Measurements from ENCODE around the gene UBE2E2. TPM values are rescaled to one million over a fixed set of nuclear protein-coding genes. Genes with fewer than 3 reads are reported as not detected.

UBE2E2 gene
- total and polyA plus RNA-seq, 2 of the 13 experiments (the other 11 are each of a cell fraction or from before 2014, with no cell fraction given), result 0.77 to 1.5 TPM

GRCh38 chr3:23540600-23540999 is 337.5 kb downstream of the UBE2E2 start:
- no peak overlapping the region for H3K27ac ChIP-seq (ENCODE audit: extremely low read length, insufficient read depth, low read length)
- ChIA-PET POLR2A (no interaction called here), CTCF (ENCODE audit: low intra/inter-chr PET ratio, low total read pairs) (no interaction called here)
- BruUV-seq (replicated peaks), result no TSS peak
- H4K20me1 ChIP-seq (ENCODE audit: insufficient read depth, low read length), result no peaks in the 10 kb centered on the region
- no peak overlapping the region for H3K9ac ChIP-seq (ENCODE audit: insufficient read depth, low read depth, low read length)
- WGBS (ENCODE audit: low lambda C conversion rate), result 38% methylated on average over 3 of the region's 4 CpGs
- intact Hi-C loops (cut with micrococcal nuclease; ENCODE audit: unreplicated experiment) (no loop called here), in situ Hi-C loops (cut with HindIII; ENCODE audit: extremely low pct_ligation_motif_present, low pct_unique_long_range_greater_than_20kb) (no loop called here)
- no peaks in the 10 kb centered on the region for H3K27me3 ChIP-seq (ENCODE audit: control insufficient read depth in 1 of 2, insufficient read depth in 2 of 2, low read length in 2 of 2)
- H3K4me1 ChIP-seq (ENCODE audit: insufficient read depth, low read length), result no peaks in the 10 kb centered on the region
- H3K36me3 ChIP-seq (replicated peaks in 1 of 2; ENCODE audit: control insufficient read depth in 1 of 2, insufficient read depth in 2 of 2, low read length in 2 of 2), result no peaks in the 10 kb centered on the region
- ATAC-seq, result 0 out of 3 replicates have a peak, but pooled peaks have one; percentile 36
- no peak for FAIRE-seq
- H3K79me2 ChIP-seq (ENCODE audit: insufficient read depth, low read length), result no peaks in the 10 kb centered on the region
- DNase-seq (ENCODE audit: low spot score), result peak; percentile 4
- H3K9me3 ChIP-seq (ENCODE audit: low read length), result no peaks in the 10 kb centered on the region
- TF ChIP-seq ZNF138 (CRISPR knock-in tag; IDR thresholded peaks at IDR 0.05; ENCODE audit: low read depth), result no peak
- no peak for TF ChIP-seq ZFP90 (CRISPR knock-in tag; IDR thresholded peaks at IDR 0.05; ENCODE audit: borderline replicate concordance)
- TF ChIP-seq ZBTB14 (CRISPR knock-in tag; IDR thresholded peaks at IDR 0.05), result no peak
- TF ChIP-seq STAG1 (CRISPR knock-in tag; IDR thresholded peaks at IDR 0.05), result peak; percentile 8; the same call in 1 of the 2 replicates
- TF ChIP-seq, protein P1, sequence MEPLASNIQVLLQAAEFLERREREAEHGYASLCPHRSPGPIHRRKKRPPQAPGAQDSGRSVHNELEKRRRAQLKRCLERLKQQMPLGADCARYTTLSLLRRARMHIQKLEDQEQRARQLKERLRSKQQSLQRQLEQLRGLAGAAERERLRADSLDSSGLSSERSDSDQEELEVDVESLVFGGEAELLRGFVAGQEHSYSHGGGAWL (CRISPR knock-in tag; IDR thresholded peaks at IDR 0.05), result no peak
- TF ChIP-seq, protein P2, sequence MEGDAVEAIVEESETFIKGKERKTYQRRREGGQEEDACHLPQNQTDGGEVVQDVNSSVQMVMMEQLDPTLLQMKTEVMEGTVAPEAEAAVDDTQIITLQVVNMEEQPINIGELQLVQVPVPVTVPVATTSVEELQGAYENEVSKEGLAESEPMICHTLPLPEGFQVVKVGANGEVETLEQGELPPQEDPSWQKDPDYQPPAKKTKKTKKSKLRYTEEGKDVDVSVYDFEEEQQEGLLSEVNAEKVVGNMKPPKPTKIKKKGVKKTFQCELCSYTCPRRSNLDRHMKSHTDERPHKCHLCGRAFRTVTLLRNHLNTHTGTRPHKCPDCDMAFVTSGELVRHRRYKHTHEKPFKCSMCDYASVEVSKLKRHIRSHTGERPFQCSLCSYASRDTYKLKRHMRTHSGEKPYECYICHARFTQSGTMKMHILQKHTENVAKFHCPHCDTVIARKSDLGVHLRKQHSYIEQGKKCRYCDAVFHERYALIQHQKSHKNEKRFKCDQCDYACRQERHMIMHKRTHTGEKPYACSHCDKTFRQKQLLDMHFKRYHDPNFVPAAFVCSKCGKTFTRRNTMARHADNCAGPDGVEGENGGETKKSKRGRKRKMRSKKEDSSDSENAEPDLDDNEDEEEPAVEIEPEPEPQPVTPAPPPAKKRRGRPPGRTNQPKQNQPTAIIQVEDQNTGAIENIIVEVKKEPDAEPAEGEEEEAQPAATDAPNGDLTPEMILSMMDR (CRISPR knock-in tag; IDR thresholded peaks at IDR 0.05), result 0 out of 2 replicates have a peak, but pooled peaks have one; percentile 19
- no peak for TF ChIP-seq ZNF569 (CRISPR knock-in tag; IDR thresholded peaks at IDR 0.05; ENCODE audit: borderline replicate concordance)
- no peak for TF ChIP-seq ZFX (CRISPR knock-in tag; IDR thresholded peaks at IDR 0.05; ENCODE audit: low read depth)
- no peak for TF ChIP-seq KLF6 (CRISPR knock-in tag; IDR thresholded peaks at IDR 0.05)
- no peak for TF ChIP-seq ZNF451 (CRISPR knock-in tag; IDR thresholded peaks at IDR 0.05)
- no peak for TF ChIP-seq RXRA (CRISPR knock-in tag; IDR thresholded peaks at IDR 0.05)
- no peak overlapping the region for H3K4me3 ChIP-seq (replicated peaks in 1 of 3; ENCODE audit: insufficient read depth in 1 of 3, low read depth in 2 of 3, low read length in 3 of 3)
- H3K4me2 ChIP-seq (ENCODE audit: low read depth, low read length), result no peak overlapping the region
- H2AFZ ChIP-seq (ENCODE audit: low read length), result no peak overlapping the region

All from HepG2 (cell line).